GM12801 (cell line): Measurements from ENCODE around the gene AKAP13.

Experiments used
- TF ChIP-seq, protein P1 (sequence below): IDR thresholded peaks from one replicate; pipeline ENCODE4 v1.5.1; 2011; ENCODE audit warnings: control low read depth; ENCODE audit not compliant: insufficient read length; ENCODE audit errors: extremely low read depth

AKAP13 gene

GRCh38 chr15:85672332-85673084 is 292.1 kb downstream of the AKAP13 start:
- TF ChIP-seq, protein P1, sequence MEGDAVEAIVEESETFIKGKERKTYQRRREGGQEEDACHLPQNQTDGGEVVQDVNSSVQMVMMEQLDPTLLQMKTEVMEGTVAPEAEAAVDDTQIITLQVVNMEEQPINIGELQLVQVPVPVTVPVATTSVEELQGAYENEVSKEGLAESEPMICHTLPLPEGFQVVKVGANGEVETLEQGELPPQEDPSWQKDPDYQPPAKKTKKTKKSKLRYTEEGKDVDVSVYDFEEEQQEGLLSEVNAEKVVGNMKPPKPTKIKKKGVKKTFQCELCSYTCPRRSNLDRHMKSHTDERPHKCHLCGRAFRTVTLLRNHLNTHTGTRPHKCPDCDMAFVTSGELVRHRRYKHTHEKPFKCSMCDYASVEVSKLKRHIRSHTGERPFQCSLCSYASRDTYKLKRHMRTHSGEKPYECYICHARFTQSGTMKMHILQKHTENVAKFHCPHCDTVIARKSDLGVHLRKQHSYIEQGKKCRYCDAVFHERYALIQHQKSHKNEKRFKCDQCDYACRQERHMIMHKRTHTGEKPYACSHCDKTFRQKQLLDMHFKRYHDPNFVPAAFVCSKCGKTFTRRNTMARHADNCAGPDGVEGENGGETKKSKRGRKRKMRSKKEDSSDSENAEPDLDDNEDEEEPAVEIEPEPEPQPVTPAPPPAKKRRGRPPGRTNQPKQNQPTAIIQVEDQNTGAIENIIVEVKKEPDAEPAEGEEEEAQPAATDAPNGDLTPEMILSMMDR = no peak

- TF ChIP-seq, protein P1 = no peak
These were observed 292.9 kb downstream of the AKAP13 start for GRCh38 chr15:85673326-85673725.

DNA sequence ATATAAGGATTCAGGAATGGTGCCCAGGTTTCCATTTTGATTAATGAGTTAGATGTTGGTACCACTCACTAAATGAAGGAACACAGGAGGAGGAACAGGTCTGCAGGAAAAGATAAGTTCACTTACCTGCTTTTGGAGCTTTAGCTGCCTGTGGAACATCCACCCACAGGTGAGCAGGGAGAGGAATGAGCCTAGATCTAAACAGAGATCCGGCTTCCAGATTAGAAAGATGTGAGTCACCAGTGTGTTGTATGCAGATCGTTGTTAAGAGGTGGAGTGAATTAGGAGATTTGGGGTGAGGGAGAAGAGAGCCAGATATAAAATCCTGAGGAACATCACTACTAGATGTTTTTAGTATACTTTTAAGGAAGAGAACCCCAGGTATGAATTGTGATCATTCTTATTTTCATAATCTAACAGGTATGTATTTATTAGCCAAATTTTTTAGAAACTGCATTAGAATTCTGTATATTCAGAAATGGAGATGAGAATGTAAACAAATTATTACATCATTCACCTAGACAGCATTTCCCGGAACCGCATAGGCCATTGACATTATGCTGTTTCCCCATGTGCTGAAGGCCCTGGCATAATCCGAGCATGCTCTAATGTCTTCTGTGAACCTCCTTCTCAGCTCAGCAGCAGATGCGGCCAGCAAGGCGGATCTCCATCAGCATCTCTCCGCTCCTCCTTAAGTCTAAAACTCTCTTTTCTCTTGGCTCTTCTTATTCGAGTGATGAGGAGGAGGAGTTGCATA is 296.1 kb downstream of the AKAP13 start:
- TF ChIP-seq, protein P1 = no peak

DNA sequence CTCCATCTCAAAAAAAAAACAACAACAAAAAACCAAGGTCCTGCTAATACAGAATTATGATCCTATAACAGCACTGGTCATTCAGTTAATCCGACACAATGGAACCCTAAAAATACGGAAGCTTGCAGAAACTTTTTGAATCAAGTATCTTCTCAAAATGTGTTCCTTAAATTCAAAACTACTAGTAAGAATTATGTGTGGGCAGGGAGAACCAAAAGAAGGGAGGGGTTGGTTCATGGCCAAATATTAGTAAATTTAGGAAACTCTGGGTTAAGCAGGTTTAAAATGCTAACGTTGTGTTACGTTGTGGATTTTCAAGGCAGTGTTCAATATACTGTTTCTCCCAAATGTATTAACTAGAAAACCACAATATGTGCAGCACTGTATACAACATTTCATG is 298.8 kb downstream of the AKAP13 start:
- TF ChIP-seq, protein P1 = no peak

GRCh38 chr15:85681386-85681785 is 301.0 kb downstream of the AKAP13 start:
- TF ChIP-seq, protein P1 = no peak

DNA sequence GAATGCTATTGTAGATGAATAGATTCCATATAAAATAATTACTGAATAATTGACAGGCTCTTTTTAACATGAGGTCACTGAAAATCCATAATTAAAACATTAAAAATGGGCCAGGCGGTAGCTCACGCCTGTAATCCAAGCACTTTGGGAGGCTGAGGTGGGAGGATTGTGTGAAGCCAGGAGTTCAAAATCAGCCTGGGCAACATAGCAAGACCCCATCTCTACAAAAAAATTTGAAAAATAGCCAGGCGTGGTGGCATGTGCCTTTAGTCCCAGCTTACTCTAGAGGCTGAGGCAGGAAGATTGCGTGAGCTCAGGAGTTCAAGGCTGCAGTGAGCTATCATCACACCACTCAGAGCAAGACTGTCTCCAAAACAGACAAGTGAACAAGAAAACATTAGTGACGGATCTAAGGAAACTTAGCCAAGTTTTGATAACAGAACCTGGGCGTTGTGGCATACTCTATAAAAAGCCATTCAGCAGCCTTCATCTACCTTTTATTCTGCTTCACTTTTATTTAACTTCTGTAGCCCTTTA is 303.8 kb downstream of the AKAP13 start:
- TF ChIP-seq, protein P1 = no peak

DNA sequence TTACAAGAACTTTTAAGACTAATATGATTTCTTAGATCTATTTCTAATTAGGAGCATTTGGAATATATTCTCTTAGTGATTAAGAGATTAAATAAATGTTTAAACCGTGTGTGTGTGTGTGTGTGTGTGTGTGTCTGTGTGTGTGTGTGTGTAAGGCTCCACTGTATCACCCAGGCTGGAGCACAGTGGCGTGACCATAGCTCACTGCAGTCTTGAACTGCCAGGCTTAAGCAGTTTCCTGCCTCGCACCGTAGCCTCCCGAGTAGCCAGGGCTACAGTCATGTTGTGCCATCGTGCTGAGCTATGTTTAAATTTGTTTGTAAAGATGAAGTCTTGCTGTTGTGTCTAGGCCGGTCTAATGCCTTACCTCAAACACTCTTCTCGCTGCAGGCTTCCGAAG is 305.0 kb downstream of the AKAP13 start:
- TF ChIP-seq, protein P1 = no peak
